Frontal cortex (tissue), 4 donors: Measurements from ENCODE around the gene DAB2. TPM values are rescaled to one million over a fixed set of nuclear protein-coding genes. Genes with fewer than 3 reads are reported as not detected.
"Not testable (repeated sequence)": the region's sequence is repeated elsewhere in the genome, so short reads cannot be mapped to it uniquely, and the experiment has no call there.

Experiments
- DNase-seq, 2 donors: peaks; one replicate each; pipeline ENCODE4 v3.0.0; 2012; ENCODE audit warnings: low spot score in 2 of 2
- FAIRE-seq: peaks from 2 replicates; lab custom pipeline; 2012; peaks lifted over from hg19 to GRCh38; lab: Jason Lieb, UNC
- total RNA-seq: library from RNA; depleted of rRNA; stranded (reverse); fragments of >200 nt; gene quantifications from one replicate; pipeline ENCODE4 v1.2.3, GENCODE V29; 2014
- donor health status: control.
- donor health status: control.
- donor health status: control.

The DAB2 gene
- total RNA-seq, 1 donor from 2014 or later = 8.6 TPM

- DNase-seq (no peak), FAIRE-seq (no peak)
Measured at GRCh38 chr5:39423331-39423751, 1.4 kb downstream of the DAB2 start.

- DNase-seq = no peak
- FAIRE-seq = no peak
Measured at GRCh38 chr5:39422728-39423285, 2.0 kb downstream of the DAB2 start.

GRCh38 chr5:39422036-39422606 lies 2.7 kb downstream of the DAB2 start:
- no peak for DNase-seq
- no peak for FAIRE-seq

- FAIRE-seq (no peak), DNase-seq (no peak)
Measured at GRCh38 chr5:39420482-39421145, 4.2 kb downstream of the DAB2 start.

GRCh38 chr5:39419796-39420195 lies 5.0 kb downstream of the DAB2 start:
- FAIRE-seq = no peak

GRCh38 chr5:39417979-39418378 lies 6.8 kb downstream of the DAB2 start:
- DNase-seq (no peak), FAIRE-seq (no peak)

More at GRCh38 chr5:39419796-39420195, 5.0 kb downstream of the DAB2 start:
- no peak for DNase-seq

GRCh38 chr5:39415201-39415600 lies 9.6 kb downstream of the DAB2 start:
- no peak for DNase-seq
- FAIRE-seq = no peak

- FAIRE-seq (no peak), DNase-seq (no peak)
Measured at GRCh38 chr5:39414426-39414825, 10.4 kb downstream of the DAB2 start.

- DNase-seq (no peak), FAIRE-seq (no peak)
Measured at GRCh38 chr5:39413771-39414170, 11.0 kb downstream of the DAB2 start.

- FAIRE-seq (no peak), DNase-seq (no peak)
Measured at GRCh38 chr5:39412721-39413394, 11.9 kb downstream of the DAB2 start.

GRCh38 chr5:39411985-39412384 lies 12.8 kb downstream of the DAB2 start:
- FAIRE-seq (no peak), DNase-seq (no peak)

- no peak for DNase-seq
- FAIRE-seq = no peak
Measured at GRCh38 chr5:39411061-39411460, 13.7 kb downstream of the DAB2 start.

GRCh38 chr5:39409033-39409432 lies 15.7 kb downstream of the DAB2 start:
- no peak for FAIRE-seq
- no peak for DNase-seq

GRCh38 chr5:39405083-39405843 lies 19.5 kb downstream of the DAB2 start:
- FAIRE-seq (no peak), DNase-seq (no peak)

- DNase-seq, FAIRE-seq: not testable (repeated sequence)
Measured at GRCh38 chr5:39403761-39404160, 21.0 kb downstream of the DAB2 start.

GRCh38 chr5:39402140-39402539 lies 22.6 kb downstream of the DAB2 start:
- FAIRE-seq, DNase-seq: not testable (repeated sequence)

- DNase-seq = no peak
- FAIRE-seq = no peak
Measured at GRCh38 chr5:39400713-39401578, 23.8 kb downstream of the DAB2 start.

- no peak for FAIRE-seq
- DNase-seq = peak in 1 of 2 donors; percentile 17
Measured at GRCh38 chr5:39399135-39400036, 25.4 kb downstream of the DAB2 start.
